Endometrial microvascular endothelial cells (primary cell): ENCODE results near the gene IPCEF1. TPM values are rescaled to one million over a fixed set of nuclear protein-coding genes. Genes with fewer than 3 reads are reported as not detected.

Experiments
- in situ Hi-C: cut with HindIII; loops from 2 replicates; pipeline ENCODE4 v1.10.0; 2017; ENCODE audit warnings: low sequenced_read_pairs, low pct_unique_long_range_greater_than_20kb; ENCODE audit errors: inconsistent ontology term
- total RNA-seq: library from RNA; depleted of rRNA; stranded (reverse); fragments of >200 nt; gene quantifications from one replicate; pipeline ENCODE4 v1.2.3, GENCODE V29; 2015; ENCODE audit errors: inconsistent ontology term

IPCEF1 gene
- total RNA-seq, result not detected

GRCh38 chr6:154356690-154357089 is at the start of gene IPCEF1:
Gene IPCEF1 (minus strand): TSS chr6:154356803. CDS start chr6:154265947, 90,856 bp downstream.
- in situ Hi-C loops, result no loop called here

DNA sequence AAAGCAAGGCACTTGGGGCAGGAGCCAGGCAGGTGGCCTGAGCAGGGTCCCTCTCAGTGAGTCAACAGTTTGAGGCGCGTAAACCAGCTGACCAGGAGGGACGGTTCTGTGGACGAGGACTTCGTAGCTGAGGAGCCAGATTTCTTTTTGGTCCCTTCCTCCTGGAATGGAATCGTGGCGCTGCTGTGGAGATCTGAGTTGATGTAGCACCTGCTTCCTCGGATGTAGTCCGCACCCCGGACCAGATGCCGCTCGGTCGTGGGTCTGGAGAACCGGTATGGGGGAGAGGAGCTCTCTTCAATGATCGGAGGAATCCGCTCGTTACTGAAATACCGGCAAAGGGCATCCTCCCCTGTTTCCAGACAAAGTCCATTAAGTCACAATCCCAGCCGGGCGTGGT is 49.7 kb upstream of the IPCEF1 start:
- in situ Hi-C loops, result no loop called here

DNA sequence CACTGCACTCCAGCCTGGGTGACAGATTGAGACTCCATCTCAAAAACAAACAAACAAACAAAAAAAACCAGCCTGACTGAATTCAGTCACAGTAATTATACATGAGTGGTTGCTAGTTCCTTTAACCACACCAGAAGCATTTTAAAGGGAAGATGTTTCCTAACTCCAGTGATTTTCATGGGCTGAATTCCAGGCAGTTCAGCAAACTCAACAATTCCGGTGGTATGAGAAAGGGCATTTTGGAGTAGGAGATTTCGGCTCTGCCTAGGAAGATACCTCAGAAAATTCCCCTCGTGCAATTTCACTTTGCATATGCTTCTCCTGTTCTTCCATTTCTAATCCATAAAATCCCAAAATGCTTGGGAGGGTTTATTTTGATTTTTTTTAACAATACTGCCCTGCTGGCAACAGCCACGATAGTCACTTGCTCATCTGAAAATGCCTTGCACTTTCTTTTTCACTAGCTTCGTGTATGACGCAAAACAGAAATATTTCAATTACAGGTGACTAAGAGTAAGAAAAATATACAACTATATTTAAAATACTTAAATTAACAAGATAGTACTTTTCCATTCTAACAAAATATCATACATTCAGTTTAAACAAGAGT is 48.3 kb upstream of the IPCEF1 start:
- in situ Hi-C loops, result no loop called here

DNA sequence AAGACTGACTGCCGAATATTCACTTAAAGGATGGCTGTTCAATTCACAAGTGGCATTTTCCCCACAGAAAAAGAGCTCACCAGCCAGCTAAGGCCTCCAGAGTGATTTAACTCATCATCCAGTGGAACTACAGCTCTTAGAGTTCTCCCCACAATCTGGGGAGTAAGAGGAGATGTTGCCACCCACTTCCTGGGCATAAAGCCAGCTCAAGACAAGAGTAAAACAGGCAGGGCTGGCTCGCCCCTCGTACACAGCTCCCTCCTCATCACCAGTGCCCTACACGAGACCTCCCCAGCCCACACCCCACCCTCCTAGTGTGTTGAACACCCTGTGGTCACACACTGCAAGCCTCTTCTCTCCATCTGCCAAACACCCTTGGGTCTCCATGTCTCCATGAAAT is 47.2 kb upstream of the IPCEF1 start:
- in situ Hi-C loops, result no loop called here

DNA sequence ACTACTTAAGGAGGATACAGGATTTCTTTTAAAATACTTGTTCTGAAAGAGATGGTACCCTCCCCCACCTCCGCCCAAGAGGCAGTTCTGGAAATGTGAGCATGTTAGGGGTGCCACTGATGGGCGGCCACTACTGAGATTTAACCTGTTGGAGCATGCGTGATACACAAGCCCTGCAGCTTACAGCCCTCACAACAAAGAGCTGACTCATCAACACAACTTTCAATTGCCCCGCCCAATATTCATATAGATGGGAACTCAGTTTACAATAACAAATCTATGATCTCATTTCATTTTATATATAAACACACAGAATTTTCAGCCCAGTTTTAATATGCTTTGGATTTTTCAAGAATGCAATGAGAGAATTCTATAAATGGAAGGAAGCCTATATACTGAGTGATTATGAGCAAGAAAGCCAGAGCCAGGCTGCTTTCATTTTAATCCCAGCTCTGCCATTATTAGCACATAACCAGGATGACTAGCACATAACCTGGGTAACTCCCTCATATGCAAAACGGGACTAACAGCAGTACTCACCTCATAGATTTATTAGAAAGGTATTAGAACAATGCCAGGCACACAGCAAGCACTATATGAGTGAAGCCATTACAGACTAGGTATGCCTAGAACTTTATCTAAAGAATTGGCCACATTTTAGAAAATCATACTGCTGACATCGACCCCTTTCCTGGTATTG is 45.6 kb upstream of the IPCEF1 start:
- in situ Hi-C loops, result no loop called here

- in situ Hi-C loops, result no loop called here
Measured at GRCh38 chr6:154399097-154399496, 42.5 kb upstream of the IPCEF1 start.

GRCh38 chr6:154397491-154398195 is 41.0 kb upstream of the IPCEF1 start:
- in situ Hi-C loops, result no loop called here

- in situ Hi-C loops, result no loop called here
Measured at GRCh38 chr6:154395878-154396277, 39.3 kb upstream of the IPCEF1 start.

GRCh38 chr6:154395316-154395715 is 38.7 kb upstream of the IPCEF1 start:
- in situ Hi-C loops, result no loop called here

DNA sequence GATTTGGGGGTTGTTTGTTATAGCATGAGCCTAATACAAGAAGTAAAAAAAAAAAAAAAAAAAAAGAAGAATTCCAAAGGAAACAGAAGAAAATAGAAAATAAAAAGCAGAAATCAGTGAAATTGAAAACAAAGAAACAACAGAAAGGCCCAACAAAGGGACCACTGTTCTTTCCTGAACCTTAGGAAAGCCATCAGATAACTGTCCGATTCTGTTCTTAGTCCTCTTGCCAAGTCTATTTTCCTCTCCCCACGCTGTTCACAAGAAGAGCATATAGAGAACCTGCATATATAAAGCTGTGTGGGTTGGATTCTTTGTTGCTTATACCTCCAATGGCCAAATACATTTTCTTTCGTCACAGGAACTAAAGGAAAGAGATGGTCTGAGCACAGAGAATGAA is 38.0 kb upstream of the IPCEF1 start:
- in situ Hi-C loops, result no loop called here

- in situ Hi-C loops, result no loop called here
Measured at GRCh38 chr6:154390034-154390433, 33.4 kb upstream of the IPCEF1 start.

GRCh38 chr6:154388803-154389202 is 32.2 kb upstream of the IPCEF1 start:
- in situ Hi-C loops, result no loop called here

DNA sequence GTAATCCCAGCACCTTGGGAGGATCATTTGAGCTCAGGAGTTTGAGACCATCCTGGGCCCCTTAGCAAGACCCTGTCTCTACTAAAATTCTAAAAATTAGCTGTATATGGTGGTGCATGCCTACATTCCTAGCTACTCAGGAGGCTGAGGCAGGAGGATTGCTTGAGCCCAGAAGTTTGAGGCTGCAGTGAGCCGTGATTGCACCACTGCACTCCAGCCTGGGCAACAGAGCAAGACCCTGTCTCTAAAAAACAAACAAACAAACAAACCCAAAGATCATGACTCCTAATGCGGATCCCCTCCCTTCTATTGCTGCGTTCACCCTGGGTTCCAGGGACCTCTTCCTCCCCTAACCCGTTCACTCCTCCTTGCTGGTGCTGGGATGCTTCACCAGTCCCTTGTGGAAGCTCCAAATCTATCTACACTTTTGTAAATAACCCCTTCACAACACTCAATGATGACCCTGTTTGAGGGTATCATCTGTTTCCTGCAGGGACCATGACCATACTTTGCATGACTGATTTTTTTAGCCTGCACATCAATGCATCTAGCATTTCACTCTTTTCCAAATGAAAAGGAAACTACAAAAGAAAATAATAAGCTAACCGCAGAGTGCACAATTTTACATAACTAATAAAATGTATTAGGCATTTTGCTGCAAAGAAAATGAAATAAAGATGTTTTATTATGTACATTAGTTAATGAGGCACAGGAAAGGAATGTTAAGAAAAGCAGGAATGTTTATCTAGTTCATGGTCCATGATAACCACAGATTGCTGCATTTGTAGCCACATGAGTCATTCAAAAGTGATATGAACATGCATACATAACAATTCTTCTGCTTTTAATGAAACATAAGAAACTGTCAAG is 30.5 kb upstream of the IPCEF1 start:
- in situ Hi-C loops, result no loop called here

DNA sequence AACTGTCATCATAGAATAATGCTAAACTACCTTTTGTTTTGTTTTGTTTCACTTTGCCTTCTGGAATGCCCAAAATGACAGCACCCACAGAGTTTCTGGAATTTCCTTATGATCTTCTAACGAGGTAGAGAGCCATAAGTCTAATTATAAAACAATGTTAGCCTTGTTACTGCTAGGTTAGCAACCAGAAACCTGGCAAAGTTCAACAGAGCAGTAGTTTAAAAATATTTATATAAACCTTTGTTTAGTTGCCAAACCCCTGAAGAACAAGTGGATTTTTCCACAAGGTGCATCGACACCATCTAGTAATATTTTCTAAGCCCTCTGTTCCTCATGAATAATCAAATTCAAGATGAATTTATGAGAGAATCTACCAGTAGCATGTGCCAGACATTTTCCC is 27.6 kb upstream of the IPCEF1 start:
- in situ Hi-C loops, result no loop called here

DNA sequence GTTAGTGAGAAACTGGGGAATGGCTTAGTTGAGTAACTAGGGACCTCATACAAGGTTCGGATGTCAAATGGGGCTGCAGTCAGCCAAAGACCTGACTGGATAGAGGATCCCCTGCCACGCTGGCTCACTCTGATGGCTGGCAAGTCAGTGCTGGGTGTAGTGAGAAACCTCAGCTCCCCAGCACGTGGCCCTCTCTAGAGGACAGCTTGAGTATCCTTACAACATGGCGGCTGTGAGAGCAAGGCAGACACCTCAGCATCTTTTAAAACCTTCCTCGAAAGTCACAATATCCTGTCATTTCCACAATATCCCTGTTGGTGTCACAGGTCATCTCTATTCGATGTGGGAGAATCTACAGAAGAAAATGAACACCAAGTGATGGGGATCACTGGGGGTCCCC is 26.7 kb upstream of the IPCEF1 start:
- in situ Hi-C loops, result no loop called here

DNA sequence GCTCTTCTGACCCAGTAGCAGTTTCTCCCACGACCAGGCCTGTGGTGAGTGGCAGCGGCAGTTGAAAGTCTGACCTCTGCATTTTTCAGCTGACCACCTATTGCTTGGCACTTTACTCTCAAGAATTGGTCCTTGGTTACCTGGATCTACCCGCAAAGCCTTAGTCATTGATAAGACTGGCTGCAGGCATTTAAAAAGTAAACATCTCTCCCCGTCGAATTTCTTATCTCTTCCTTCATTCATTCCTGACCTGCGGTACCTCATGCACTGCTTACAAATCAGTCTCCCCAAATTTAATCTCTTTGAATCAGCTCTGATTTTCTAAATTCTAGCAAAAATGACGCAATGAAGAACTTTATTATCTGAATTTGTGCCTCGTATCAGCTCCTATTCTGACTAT is 26.1 kb upstream of the IPCEF1 start:
- in situ Hi-C loops, result no loop called here

- in situ Hi-C loops, result no loop called here
Measured at GRCh38 chr6:154381548-154381947, 24.9 kb upstream of the IPCEF1 start.

GRCh38 chr6:154380741-154381140 is 24.1 kb upstream of the IPCEF1 start:
- in situ Hi-C loops, result no loop called here

DNA sequence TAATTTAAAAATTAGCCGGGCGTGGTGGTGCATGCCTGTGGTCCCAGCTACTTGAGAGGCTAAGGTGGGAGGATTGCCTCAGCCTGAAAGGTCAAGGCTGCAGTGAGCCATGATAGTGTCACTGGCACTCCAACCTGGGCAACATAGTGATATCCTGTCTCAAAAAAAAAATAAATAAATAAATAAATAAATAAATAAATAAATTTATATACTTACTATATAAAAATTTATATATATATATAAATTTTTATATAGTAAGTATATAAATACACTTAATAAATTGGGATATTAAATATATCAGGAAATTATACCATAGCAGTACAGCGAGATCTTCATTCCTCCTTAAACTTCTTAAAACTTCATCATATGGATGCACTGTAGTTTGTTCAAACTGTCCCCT is 23.0 kb upstream of the IPCEF1 start:
- in situ Hi-C loops, result no loop called here
